Stimulated activated naive CD4-positive, alpha-beta T cell treated with Interleukin-2 at 50 U/mL for 16 hours (primary cell): ENCODE data around the gene PRR14.

Source experiments
- DNase-seq: peaks from one replicate; lab custom pipeline; 2025; lab: John Stamatoyannopoulos, UW

PRR14 gene

DNA sequence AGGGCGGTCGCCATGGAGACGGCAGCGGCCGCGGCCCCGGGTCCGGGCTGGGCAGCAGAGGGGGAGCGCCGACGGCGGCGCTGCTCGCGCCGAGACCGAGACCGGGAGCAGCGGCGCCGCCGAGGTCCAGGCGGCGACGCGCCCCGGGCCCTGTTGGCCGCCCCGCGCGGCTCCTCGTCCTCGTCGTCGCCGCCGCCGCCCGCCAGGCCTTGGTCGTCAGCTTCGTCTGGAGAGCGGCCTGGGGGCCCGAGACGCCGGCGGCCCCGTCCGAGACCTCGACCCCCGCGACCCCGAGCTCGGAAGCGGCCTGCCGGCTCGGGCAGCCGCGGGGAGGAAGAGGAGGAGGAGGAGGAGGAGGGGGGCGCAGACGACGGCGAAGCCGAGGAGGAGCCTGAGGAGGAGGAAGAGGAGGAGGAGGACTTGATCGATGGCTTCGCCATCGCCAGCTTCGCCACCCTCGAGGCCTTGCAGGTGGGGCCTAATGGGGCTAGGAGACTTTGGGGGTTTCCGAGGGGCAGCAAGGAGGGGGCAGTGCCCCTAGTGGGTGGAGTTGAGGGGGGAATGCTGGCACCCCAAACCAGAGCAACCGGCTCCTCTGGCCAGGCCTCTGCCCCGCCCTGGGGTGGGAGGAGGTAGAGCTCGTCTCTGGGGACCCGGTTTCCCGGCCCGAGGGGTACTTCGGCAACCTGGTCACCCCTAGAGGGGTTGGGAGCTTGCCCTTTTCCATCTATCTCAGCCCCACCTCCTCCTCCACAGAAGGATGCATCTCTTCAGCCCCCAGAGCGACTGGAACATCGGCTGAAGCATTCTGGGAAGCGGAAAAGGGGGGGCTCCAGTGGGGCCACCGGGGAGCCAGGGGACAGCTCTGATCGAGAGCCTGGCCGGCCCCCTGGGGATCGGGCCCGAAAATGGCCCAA is 9.0 kb downstream of the PRR14 start:
- DNase-seq = peak; percentile 45

DNA sequence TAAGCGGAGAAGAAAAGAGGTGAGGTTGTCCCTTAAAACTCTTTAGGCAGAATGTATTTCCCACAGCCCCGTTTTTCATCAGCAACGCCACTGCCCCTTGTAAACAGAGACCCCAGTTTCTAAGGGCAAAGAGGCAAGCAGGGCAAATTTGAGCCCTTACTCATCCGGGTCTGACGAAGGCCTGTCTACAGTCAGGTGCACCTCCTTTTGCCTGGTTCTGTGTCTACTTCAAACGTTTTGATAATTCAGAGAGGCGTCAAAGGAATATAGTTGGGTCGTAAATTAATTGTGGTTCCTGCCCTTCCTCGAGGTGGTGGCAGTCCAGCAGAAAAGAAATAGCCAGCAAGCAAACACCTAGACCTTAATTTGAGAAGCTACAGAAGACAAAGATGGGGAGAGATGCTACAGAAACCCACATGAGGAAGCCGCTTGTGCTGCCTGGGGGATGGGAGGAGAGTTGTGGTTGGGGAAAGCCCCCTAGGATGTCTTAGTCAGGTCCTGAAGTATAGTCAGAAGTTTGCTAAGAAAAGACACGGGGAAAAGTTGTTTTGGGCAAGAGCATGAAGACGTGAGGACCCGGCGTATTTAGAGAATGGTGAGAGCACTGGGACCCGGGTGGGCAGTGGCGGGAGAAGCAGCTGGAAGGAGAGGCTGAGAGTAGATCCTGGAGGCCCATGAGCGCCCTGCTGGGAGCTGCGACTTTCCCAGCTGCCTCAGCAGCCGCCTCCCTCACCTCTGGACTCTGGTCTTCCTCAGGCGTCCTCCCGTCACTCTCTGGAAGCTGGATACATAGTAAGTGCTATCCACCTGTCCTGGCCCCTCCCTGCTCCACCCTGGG is 9.9 kb downstream of the PRR14 start:
- peak; percentile 86 for DNase-seq

DNA sequence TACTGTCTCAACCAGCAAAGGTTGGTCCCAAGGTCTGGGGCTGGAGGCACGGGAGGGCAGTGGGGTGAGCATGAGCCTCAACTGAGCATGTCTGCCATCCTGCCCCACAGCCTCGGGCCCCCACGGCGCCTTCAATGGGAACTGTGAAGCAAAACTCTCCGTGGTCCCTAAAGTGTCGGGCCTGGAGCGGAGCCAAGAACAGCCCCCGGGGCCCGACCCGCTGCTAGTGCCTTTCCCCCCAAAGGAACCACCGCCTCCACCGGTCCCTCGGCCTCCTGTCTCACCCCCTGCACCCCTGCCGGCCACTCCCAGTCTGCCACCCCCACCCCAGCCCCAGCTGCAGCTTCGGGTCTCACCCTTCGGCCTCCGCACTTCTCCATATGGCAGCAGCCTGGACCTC is 11.7 kb downstream of the PRR14 start:
- DNase-seq = no peak

DNA sequence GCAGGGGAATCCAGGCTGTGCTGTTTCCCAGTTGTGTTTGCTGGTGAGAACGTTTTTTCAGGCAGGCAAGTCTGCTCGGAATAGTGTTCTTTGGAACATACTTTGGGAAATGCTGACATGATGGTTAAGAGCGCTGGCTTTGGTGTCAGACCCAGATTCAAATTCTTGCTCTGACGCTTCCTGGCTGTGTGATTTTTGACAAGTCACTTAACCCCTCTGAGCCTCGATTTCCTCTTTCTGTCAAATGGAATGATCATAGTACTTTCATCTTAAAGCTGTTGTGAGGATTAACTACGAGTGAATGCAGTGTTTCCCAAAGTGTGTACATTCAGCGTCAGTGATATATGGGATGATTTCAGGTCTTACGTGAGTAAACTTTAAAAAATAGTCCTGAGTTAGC is 12.3 kb downstream of the PRR14 start:
- no peak for DNase-seq

DNA sequence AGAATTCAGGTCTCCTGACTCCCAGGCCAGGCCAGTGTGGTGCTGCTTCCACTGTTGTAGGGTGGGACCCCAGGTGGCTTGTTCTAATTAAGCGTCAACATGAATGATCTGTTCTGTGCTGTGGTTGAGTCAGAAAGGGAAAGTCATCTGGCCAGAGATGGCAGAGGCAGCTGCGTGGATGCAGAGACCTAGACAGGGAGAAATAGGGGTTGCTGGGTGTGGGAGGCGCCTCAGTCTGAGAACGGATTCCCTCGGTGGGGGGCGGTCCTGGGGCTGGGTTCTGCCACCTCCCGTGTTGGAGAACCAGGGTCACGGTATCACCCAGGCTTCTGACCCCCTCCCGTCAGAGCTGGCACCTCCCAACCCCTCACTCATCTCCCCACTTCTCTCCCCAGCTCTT is 13.1 kb downstream of the PRR14 start:
- DNase-seq = no peak

DNA sequence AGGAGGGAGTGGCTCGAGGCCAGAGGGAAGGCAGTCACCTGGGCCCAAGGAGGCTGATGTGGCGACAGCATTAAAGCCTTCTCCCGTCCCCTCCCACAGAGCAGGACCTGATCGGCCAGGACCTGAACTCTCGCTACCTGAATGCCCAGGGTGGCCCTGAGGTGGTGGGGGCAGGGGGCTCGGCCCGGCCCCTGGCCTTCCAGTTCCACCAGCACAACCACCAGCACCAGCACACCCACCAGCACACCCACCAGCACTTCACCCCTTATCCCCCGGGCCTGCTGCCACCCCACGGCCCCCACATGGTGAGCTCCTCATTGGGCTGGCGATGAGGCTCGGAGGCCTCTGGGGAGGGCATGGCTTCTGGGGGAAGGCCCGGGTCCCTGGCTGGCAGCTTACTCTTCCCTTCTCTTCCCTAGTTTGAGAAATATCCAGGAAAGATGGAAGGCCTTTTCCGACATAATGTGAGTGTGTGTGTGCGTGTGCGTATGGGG is 13.9 kb downstream of the PRR14 start:
- DNase-seq = no peak

DNA sequence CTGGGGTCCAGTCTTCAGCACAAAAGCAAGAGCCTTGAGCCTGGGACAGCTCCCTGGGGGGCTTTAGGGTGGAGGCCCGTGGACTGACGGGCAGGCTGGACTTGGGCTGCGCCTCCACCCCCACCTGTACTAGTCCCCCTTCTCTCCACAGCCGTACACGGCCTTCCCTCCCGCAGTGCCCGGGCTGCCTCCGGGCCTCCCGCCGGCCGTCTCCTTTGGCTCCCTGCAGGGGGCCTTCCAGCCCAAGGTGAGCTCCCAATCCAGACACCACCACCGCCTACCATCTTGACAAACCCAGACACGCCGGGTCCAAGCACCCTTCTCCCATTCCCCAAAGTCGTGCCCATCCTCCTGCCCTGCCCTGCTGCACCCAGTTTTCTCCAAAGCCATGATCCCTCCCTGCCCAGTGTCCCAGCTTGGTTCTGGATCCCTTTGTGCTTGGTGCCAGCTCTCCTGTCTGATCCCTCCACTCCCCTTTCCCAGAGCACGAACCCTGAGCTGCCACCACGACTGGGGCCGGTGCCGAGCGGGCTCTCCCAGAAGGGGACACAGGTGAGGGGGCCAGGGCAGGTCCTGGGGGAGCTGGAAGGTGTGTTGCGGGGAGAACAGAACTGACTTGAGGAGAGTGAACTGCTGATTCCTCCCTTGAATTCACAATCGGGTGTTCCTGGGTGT is 14.5 kb downstream of the PRR14 start:
- DNase-seq = no peak

DNA sequence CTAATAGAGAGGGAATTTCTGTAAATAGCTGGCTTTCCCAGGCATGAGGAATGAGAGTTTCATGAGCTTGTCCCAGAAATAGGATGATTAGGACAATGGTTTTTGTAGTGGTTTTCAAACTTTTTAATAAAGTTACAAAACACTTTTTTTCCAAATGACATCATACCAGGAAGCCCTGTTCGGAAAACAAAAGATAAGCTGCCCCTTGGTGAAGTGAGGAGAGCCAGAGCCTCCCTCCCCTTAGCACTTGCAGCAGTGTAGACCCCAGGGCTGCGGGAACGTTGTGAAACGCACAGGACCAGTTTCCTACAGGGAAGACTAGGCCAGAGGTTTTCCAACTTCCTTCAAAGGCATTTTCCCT is 15.1 kb downstream of the PRR14 start:
- DNase-seq = no peak

DNA sequence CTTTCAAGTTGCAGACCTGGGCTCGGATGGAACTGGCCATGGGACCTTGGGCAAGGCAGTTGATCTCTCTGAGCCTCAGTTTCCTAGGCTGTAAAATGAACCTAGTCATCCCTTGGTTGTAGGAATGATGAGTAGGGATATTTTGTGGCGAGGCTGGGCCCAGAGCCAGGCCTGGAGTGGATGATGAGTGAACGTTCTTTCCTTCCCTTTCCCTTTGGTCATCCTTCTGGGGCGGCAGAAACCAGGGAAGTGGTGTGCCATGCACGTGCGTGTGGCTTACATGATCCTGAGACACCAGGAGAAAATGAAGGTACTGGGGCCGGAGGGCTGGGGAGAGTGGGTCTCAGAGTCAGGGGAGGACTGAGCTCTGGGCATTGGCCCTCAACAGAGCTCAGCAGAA is 15.9 kb downstream of the PRR14 start:
- DNase-seq = no peak

DNA sequence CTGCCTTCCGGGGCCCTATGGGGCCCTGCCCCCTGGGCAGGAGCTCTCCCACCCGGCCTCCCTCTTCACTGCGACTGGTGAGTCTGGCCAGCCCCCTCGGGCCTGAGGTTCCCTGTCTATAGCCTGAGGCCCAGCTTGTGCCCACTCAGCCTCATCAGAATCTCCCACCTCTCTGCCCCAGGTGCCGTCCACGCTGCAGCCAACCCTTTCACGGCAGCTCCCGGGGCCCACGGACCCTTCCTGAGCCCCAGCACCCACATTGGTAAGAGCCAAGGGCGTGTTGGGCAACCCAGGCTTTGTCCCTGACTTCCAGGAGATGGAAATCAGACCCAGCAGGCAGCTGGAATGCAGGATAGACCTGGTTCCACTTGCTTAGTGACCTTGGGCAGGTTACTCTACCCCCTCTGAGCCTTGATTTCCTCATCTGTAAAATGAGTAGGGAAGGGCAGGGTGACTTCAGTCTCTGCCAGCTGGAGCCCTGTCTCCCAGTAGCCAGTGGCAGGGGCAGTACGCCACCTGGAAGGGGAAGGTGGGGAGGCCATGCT is 16.7 kb downstream of the PRR14 start:
- no peak for DNase-seq

DNA sequence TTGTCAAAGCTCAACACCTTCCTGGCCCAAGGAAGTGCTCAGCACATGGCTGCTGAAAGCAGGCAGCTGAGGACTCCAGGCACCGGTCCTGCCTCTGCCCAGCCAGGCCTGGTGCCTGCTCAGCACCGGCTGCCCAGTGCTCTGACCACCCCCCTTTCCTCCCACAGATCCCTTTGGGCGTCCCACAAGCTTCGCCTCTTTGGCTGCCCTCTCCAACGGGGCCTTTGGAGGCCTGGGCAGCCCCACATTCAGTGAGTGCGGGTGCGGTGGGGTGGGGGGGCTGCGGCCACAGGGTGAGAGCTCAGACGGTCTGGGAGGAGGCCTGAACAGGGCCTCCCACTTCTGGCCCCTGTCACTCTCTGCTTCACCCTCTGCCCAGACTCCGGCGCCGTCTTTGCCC is 17.6 kb downstream of the PRR14 start:
- no peak for DNase-seq

DNA sequence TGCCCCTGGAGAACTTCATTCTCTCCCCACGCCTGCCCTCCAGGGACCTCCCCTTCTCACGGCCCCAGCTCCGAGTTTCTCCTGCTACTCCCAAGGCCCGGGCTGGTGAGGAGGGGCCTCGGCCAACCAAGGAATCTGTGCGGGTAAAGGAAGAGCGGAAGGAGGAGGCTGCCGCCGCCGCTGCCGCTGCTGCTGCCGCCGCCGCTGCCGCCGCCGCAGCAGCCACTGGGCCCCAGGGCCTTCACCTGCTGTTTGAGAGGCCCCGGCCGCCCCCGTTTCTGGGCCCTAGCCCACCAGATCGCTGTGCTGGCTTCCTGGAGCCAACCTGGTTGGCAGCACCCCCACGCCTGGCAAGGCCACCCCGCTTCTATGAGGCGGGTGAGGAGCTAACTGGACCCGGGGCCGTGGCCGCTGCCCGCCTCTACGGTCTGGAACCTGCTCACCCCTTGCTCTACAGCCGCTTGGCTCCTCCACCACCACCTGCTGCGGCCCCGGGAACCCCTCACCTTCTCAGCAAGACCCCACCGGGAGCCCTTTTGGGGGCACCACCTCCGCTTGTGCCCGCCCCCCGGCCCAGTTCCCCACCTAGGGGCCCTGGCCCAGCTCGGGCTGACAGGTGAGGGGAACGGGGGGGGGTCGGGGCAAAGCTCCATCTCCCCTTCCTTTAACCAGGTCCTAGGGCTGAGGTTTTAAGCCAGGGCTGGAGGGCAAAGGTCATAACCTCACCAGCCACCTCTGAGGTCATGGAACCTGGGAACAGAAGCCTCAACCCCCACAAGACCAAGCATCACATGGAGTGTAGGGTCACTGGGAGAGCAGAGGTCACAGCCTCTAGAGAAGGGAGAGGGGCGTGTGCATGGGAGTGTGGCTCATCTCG is 18.5 kb downstream of the PRR14 start:
- DNase-seq = no peak

DNA sequence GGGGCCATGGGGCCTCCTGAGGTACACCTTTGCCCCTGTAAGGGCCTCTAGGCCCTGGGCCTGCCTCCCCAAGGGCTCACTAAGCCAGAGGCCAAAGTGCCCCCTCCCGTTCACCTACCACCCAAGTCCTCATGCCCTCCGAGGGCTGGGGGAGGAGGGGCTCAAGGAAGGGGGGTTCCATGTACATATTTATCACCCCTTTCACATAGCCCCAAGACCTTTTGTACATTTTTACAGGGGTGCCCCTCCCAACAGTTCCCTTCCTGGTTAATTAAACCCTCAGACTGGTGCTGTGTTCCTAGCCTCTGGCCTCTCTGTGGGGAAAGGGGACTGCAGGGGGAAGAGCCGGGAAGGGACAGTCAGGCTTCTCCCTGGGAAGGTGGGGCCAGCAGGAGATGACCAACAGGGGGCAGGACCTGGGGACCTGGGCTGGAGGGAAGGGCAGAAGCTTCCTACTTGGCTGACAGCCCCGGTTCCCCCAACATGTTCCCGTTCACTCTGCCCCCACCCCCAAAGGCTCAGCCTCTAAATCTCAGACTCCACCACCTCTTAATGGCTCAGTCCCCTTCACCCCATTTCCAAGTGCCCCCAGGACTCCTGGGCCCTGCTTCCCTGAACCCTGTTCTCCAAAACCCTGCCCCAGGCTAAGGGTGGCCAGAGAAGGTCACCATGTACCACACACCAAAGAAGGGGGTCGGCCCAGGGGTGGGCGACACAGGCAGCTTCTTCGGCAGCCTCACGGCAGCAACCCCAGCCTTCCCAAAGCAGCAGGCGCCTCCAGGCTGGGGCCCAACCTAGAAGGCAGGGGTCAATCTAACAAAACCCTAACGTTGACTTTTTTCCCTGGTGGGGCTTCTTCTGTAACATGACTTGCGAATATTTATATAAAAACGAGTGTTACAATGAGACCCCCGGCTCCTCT is 19.4 kb downstream of the PRR14 start:
- no peak for DNase-seq

DNA sequence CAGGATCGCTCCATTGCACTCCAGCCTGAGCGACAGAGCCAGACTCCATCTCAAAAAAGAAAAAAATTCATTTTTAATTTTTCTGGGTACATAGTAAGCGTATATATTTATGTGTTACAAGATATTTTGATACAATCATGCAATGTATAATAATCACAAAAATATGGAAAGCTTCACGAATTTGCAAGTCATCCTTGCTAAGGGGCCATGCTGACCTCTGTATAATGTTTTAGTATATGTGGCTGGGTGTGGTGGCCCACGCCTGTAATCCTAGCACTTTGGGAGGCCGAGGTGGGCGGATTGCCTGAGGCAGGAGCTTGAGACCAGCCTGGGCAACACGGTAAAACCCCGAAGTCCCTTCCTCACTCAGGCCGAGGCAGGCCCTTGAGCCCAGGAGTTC is 24.4 kb downstream of the PRR14 start:
- DNase-seq = no peak

DNA sequence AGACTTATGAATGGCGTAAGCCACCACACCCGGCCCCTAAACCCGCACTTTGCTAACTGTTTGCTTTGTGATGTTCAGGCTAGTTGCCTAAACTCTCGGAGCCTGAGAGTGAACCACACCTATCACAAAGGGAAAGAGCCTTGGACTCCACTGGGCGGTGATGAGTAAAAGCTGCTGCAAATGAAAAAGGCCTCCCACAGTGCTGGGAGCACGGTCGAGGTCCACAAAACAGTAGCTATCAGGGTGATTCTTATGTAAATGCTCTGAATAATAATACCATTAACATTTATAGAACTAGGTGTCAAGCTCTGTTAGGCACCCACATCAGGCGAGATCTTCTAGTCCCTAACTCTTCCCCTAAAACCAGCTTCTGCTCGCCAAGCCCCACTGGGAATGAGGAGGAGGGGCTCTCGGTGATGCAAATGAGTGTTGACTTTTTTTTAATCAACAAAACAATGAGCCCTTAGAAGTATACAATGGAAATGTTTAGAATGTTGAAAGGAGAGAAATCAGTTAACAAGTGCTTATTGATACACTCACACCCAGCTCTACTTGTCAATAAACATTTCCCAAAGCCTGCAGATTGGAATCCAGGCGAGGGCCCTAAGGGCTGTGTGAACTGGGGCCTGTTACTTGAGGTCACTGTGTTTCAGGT is 27.3 kb downstream of the PRR14 start:
- no peak for DNase-seq

DNA sequence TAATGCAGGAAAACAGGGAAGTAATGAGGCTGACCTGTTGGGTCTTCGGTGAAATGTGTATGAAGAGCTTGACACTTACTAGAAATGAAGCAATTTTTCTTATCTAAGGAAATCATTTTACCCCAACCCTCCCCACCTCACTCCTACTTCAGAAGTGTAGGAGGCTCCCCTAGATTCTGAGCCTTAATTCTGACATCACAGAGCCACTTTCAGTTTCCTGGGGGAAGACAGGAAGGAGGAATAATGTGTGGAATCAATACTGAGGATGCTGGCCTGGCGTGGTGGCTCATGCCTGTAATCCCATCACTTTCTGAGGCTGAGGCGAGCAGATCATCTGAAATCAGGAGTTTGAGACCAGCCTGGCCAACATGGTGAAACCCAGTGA is 27.8 kb downstream of the PRR14 start:
- no peak for DNase-seq

DNA sequence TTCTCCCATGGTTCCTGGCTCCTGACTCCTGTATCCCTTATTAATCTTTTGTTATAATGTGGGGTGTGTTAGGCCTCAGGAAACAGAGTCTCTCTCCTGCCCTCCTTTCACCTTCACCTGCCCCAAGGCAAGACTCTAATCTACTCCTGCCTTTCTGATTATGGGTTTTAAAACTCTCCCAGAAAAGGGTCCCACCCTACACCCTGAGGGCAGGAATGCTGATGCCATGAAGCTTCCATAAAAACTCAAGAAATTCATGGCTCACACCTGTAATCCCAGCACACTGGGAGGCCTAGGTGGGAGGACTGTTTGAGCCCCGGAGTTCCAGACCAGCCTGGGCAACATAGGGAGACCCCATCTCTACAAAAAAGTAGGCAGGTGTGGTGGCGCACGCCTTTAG is 29.6 kb downstream of the PRR14 start:
- DNase-seq = no peak

DNA sequence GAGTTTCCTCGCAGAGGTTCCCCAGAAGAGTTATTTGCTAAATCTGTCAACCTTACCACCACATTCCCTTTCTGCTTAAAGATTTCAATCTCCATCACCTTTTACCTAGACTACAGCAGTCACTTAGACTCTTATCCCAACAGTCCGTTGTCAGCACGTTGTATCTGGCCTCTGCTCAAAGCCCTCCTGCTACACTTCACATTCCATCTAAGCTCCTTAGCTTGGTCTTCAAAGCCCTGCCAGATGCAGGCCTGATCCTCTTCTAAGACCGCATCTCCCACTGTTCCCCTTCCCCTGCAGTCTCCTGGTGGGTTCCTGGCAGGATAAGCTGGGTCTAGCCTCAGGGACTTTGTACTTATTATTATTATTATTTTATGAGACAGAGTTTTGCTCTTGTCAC is 37.9 kb downstream of the PRR14 start:
- DNase-seq = no peak

DNA sequence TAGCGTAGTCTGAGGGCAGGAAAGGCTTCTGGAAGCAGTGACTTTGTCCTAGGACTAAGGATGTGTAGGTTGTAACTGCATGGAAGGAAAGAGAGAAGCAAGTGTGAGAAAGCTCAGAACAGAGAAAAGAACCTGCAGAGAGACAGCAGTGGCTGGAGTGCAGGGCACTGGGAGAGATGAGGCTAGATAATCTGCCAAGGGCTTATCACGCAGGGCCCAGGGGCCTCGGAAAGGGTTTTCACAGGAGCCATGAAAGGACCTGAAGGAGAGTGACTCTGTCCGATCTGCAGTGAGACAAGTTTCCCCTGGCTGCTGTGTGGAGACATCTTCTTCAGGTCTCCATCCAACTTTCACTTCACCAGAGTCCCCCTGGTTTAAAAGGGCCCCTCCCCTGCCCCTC is 41.1 kb downstream of the PRR14 start:
- DNase-seq = no peak
